Limb (tissue), 2 donors: Measurements from ENCODE around the gene MAVS.
"Not testable (repeated sequence)": the region's sequence is repeated elsewhere in the genome, so short reads cannot be mapped to it uniquely, and the experiment has no call there.

ENCODE experiments used
- DNase-seq, 2 donors: peaks; one replicate each; pipeline ENCODE4 v3.0.0-alpha.2; 2016; ENCODE audit errors: extremely low spot score in 2 of 2

Gene MAVS

DNA sequence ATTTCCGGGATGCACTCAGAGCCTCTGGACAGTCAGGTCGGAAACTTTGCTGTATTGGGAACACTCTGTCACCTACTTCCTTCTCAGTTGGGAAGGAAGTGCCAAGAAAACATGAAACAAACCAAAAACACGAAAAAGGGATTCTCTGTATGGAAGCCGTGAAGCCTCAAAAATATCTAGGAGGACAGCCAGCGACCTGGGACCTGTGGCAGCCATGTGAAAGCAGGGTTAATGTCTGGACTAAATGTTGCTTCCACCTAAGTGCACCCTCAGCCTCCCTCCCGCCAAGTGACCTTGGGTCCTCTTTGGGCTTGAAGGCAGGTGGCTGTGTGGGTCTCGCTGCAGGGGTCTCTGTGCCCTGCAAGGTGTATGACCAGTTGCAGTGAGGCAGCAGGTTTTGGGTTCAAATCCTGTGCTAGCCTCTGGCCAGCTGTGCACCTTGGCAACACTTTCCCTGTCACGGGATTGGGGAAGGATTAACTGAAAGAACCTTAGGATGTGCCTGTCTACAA is 851 bp downstream of the MAVS start:
- DNase-seq = no peak

GRCh38 chr20:3848565-3848964 is 1.9 kb downstream of the MAVS start:
- no peak for DNase-seq

GRCh38 chr20:3854462-3854871 is 7.8 kb downstream of the MAVS start:
- DNase-seq = no peak

GRCh38 chr20:3857405-3857804 is 10.8 kb downstream of the MAVS start:
- no peak for DNase-seq

- no peak for DNase-seq
These were observed 12.1 kb downstream of the MAVS start for GRCh38 chr20:3858689-3859088.

DNA sequence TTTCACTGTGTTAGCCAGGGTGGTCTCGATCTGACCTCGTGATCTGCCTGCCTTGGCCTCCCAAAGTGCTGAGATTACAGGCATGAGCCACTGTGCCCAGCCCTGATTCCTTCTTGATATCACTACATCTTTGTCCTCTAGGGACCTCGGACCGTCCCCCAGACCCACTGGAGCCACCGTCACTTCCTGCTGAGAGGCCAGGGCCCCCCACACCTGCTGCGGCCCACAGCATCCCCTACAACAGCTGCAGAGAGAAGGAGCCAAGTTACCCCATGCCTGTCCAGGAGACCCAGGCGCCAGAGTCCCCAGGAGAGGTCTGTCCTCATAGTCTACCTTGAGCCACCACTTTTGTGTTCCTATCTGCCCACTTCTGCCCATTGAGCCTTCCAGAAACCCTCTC is 14.6 kb downstream of the MAVS start:
- no peak for DNase-seq

GRCh38 chr20:3862333-3862732 is 15.7 kb downstream of the MAVS start:
- no peak for DNase-seq

- no peak for DNase-seq
These were observed 16.7 kb downstream of the MAVS start for GRCh38 chr20:3863317-3863716.

GRCh38 chr20:3864518-3864917 is 17.9 kb downstream of the MAVS start:
- DNase-seq = no peak

- DNase-seq = no peak
These were observed 18.7 kb downstream of the MAVS start for GRCh38 chr20:3865152-3865886.

GRCh38 chr20:3865887-3866407 is 19.3 kb downstream of the MAVS start:
- no peak for DNase-seq

- DNase-seq = no peak
These were observed 19.8 kb downstream of the MAVS start for GRCh38 chr20:3866464-3866863.

DNA sequence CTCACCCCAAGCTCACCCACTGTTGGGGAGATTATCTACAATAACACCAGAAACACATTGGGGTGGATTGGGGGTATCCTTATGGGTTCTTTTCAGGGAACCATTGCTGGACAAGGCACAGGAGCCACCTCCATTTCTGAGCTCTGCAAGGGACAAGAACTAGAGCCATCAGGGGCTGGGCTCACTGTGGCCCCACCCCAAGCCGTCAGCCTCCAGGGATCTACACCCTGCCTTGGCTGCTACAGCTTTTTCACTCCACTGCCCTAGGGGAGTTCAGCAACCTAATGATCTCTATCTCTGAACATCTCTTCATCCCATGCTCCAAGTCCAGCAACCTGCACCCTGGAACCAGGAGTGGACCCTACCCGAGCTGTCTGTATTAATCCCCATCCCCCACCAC is 21.2 kb downstream of the MAVS start:
- DNase-seq = no peak

DNA sequence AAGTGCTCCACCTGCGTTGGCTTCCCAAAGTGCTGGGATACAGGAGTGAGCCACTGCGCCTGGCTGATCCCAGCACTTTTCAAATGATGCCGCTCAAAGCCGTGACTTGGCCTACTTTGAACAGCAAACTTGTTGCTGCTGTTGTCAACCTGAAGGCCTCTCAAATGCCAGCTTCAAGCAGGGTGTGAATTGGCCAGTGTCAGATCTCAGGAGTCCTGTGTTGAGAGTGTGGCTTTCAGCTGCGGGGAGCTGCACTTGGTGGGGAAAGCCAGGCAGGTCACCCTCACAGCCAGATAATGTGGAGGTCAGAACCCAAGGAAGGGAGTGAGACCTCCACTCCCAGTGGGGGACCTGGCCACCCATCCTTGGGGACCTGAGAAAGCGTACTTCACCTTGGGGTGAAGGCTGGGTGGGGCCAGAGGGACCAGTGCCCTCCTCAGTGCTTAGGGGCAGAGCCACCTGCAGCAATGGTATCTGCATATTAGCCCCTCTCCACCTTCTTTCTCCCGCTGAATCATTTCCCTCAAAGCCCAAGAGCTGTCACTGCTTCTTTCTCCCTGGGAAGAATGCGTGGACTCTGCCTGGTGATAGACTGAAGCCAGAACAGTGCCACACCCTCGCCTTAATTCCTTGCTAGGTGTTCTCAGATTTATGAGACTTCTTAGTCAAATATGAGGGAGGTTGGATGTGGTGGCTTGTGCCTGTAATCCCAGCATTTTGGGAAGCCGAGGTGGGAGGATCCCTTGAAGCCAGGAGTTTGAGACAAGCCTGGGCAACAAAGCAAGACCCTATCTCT is 23.4 kb downstream of the MAVS start:
- no peak for DNase-seq

GRCh38 chr20:3871550-3872265 is 25.1 kb downstream of the MAVS start:
- no peak for DNase-seq

GRCh38 chr20:3873507-3873906 is 26.9 kb downstream of the MAVS start:
- no peak for DNase-seq

- no peak for DNase-seq
These were observed 27.7 kb downstream of the MAVS start for GRCh38 chr20:3874194-3874844.

- no peak for DNase-seq
These were observed 28.8 kb downstream of the MAVS start for GRCh38 chr20:3875378-3875974.

DNA sequence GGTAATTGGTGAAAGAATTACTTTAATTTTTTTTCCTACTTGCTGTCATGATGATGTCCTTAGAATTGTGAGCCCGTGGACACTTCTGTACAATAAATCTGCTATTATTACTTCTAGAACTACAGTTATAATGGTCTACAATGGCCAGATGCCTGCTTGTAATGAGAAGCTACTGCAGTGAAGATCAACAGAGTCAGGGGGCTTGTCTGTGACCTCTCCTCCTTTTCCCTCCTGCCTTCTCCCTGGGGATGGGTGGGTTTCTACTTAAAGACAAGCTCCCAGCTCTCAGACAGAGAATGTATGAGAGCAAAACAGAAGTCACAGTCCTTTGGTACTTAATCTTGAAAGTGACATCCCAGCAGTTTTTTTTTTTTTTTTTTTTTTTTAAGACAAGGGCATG is 29.4 kb downstream of the MAVS start:
- no peak for DNase-seq

DNA sequence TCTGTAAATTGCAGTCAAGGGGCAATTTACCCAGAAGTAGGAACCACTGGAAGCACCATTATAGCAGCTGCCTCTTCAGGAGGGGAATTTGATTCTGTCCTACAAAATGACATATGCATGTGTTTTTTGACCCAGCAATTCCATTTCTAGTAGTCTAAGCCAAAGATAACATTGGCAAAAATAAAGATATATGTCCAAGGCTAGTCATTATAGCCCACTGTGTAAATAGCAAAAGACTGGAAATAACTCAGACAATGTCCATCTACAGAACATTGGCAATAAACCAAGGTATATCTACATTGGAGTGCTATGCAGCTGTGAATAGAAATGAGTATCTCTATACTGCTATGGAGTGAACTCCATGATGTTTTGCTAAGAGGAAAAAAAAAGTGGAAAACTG is 30.0 kb downstream of the MAVS start:
- DNase-seq = no peak

DNA sequence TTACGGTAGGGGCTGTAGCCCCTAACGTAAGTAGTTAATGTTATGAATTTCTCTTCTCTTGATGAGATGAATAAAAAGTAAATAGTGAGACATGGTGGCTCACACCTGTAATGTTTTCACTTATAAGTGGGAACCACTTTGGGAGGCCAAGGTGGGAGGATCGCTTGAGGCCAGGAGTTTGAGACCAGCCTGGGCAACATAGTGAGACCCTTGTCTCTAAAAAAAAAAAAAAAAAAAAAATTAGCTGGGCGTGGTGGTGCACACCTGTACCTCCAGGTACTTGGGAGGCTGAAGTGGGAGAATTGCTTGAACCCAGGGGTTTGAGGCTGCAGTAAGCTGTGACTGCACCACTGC is 32.3 kb downstream of the MAVS start:
- DNase-seq = not testable (repeated sequence)
